Right lobe of liver (tissue), 6 donors: ENCODE measurements around the gene CAPN5. TPM values are rescaled to one million over a fixed set of nuclear protein-coding genes. Genes with fewer than 3 reads are reported as not detected.

Experiments used
- ATAC-seq, 4 donors: fragments of 200-7000 bp; cut with Tn5 transposase; one replicate each; pipeline ENCODE4 v1.9.1; 2020; ENCODE audit warnings: mild to moderate bottlenecking in 4 of 4, moderate library complexity in 4 of 4
- DNase-seq, 3 donors: peaks; one replicate each; pipeline ENCODE4 v3.0.0-alpha.2; 2020
- H3K27ac ChIP-seq, 3 donors: fragments of 200-600 bp; one replicate each; pipeline ENCODE4 v1.8.0; 2022
- H3K27me3 ChIP-seq, 2 donors: fragments of 200-600 bp; one replicate each; pipeline ENCODE4 v1.8.0; 2022
- H3K36me3 ChIP-seq, 4 donors: fragments of 200-600 bp; sonication (generic) in 1 of 4; one replicate each; pipeline versions ENCODE4 v1.5.1 to v1.8.0; 2017 to 2022; ENCODE audit warnings: control low read depth in 1 of 4
- H3K4me1 ChIP-seq, 4 donors: fragments of 200-600 bp; sonication (generic) in 1 of 4; one replicate each; pipeline versions ENCODE4 v1.5.1 to v1.8.0; 2017 to 2022; ENCODE audit warnings: control low read depth in 1 of 4
- H3K4me3 ChIP-seq, 3 donors: fragments of 200-600 bp; one replicate each; pipeline ENCODE4 v1.8.0; 2022
- H3K9me3 ChIP-seq, 4 donors: fragments of 200-600 bp; sonication (generic) in 1 of 4; one replicate each; pipeline versions ENCODE4 v1.5.1 to v1.8.0; 2017 to 2022; ENCODE audit warnings: control low read depth in 1 of 4
- POLR2A ChIP-seq: fragments of 450-650 bp; IDR thresholded peaks from one replicate; pipeline ENCODE4 v1.6.1; 2017; ENCODE audit warnings: antibody characterized with exemption, mild to moderate bottlenecking
- WGBS: methylation state at CpG from one replicate; pipeline ENCODE4 v1.1.6; 2018; ENCODE audit warnings: low coverage, low lambda C conversion rate; ENCODE audit not compliant: insufficient coverage; ENCODE audit errors: missing lambda C conversion rate; 5-methylcytosine and 5-hydroxymethylcytosine counted together
- intact Hi-C, 2 donors: fragments of 100-400 bp; cut with DNase I; formaldehyde crosslinking; loops; one replicate each; pipeline versions ENCODE4 v1.11.2 to v1.14.1; 2022
- total RNA-seq, 6 experiments: library from RNA; depleted of rRNA in 2 of 6; stranded (reverse); fragments of >200 nt in 2 of 6; fragmentation: NEBNext Ultra II Directional in 3 of 6; extraction: Animal tissue kit (Norgen Biotek cat#: 25700) in 3 of 6; gene quantifications; one replicate each; pipeline versions ENCODE4 v1.1.0 to v1.2.4, GENCODE V29; 2016 to 2023
- TF ChIP-seq, protein P1 (sequence below), 4 donors: fragments of 200-600 bp in 3 of 4; fragments of 450-650 bp in 1 of 4; IDR thresholded peaks; one replicate each; pipeline versions ENCODE4 v1.5.1 to v1.8.0; 2016 to 2022; ENCODE audit warnings: antibody characterized with exemption in 4 of 4, mild to moderate bottlenecking in 2 of 4
- donor health status: DM: no; HTN: yes; CAD: no.
- donor health status: DM: no; HTN: no; CAD: no.
- donor health status: DM: no; HTN: no; CAD: no.
- donor health status: DM: no; HTN: yes; CAD: no.
- donor health status: DM: no; HTN: yes; CAD: no.

The CAPN5 gene
- total RNA-seq, 6 experiments from 2014 or later = 23.1 to 66.7 (median 43.3) TPM

DNA sequence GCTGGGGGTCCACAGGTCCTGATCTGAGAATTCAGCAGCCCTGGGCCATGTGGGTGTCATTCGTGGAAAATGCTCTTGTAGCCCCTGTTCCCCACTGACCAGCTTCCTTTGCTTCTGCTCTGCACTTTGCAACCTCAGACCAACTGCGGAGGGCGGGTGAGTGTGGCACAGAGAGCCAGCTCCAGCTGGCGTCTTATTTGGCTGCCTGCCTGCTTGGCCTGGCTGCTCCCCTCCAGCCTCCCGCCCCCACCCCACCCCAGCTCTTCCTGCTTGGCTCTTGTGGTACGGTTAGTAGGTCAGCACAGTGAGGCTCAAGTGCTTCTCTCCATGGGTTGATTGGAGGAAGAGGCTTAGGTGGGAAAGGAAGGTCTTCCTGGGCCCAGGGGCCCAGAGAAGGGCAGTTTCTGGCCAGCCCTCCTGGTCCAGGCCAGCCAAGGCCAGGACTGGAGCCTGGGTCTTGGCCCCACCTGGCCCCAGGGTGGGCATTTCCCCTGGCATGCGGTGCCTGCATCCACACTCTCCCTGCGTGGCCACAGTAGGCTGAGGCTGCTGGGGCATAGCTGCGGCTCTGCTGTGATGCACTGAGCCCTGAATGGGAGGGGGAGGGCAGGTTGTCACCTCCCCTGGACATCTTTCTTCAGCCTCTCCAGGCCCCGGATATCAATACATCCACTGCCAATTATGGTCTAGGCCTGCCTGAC is 87.8 kb downstream of the CAPN5 start:
- Histone ChIP-seq H3K27me3 (no peaks in the 10 kb centered on the region), H3K4me3 (no peak overlapping the region), H3K4me1 (peaks cover 0 to 18% (median 9%) of the 10 kb centered on the region in 4 donors), H3K9me3 (no peaks in the 10 kb centered on the region), H3K27ac (no peak overlapping the region), H3K36me3 (peaks cover 0 to 17% (median 0%) of the 10 kb centered on the region in 4 donors)
- intact Hi-C loops = no loop called here
- TF ChIP-seq, protein P1, sequence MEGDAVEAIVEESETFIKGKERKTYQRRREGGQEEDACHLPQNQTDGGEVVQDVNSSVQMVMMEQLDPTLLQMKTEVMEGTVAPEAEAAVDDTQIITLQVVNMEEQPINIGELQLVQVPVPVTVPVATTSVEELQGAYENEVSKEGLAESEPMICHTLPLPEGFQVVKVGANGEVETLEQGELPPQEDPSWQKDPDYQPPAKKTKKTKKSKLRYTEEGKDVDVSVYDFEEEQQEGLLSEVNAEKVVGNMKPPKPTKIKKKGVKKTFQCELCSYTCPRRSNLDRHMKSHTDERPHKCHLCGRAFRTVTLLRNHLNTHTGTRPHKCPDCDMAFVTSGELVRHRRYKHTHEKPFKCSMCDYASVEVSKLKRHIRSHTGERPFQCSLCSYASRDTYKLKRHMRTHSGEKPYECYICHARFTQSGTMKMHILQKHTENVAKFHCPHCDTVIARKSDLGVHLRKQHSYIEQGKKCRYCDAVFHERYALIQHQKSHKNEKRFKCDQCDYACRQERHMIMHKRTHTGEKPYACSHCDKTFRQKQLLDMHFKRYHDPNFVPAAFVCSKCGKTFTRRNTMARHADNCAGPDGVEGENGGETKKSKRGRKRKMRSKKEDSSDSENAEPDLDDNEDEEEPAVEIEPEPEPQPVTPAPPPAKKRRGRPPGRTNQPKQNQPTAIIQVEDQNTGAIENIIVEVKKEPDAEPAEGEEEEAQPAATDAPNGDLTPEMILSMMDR (IDR thresholded peaks at IDR 0.05) = no peak
- TF ChIP-seq POLR2A = no peak
- WGBS = 18% methylated on average over 4 of the region's 10 CpGs
- DNase-seq (peak; percentile 58 to 80 (median 75)), ATAC-seq (peak; percentile 71 to 89 (median 76))

DNA sequence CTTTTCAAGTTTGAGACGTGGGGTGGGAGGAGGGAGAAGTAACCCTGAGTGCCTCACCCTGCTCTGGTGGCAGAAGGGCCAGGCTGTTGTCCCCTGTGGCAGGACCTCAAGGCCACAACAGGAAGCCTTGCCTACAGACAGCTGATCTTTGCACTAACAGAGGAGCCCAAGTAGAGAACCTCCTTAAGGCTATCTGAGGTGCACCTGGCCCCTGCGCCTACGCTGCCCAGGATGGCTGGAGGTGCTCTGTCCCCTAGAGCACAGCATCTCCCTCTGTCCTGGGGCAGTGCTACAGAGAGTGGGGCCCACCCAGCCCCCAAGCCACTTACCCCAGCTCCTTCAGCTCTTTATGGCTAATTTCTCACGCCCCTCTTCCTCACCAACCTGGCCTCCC is 88.3 kb downstream of the CAPN5 start:
- peaks cover 0 to 17% (median 0%) of the 10 kb centered on the region in 4 donors for H3K36me3 ChIP-seq
- H3K4me3 ChIP-seq = no peak overlapping the region
- no CpG with 5 or more reads among the region's 4 CpGs for WGBS
- H3K27me3 ChIP-seq = no peaks in the 10 kb centered on the region
- H3K27ac ChIP-seq = no peak overlapping the region
- ATAC-seq (no peak), DNase-seq (peak in 1 of 3 donors; percentile 24)
- H3K4me1 ChIP-seq = peaks cover 0 to 18% (median 9%) of the 10 kb centered on the region in 4 donors
- intact Hi-C loops = no loop called here
- no peaks in the 10 kb centered on the region for H3K9me3 ChIP-seq
- no peak for TF ChIP-seq POLR2A

DNA sequence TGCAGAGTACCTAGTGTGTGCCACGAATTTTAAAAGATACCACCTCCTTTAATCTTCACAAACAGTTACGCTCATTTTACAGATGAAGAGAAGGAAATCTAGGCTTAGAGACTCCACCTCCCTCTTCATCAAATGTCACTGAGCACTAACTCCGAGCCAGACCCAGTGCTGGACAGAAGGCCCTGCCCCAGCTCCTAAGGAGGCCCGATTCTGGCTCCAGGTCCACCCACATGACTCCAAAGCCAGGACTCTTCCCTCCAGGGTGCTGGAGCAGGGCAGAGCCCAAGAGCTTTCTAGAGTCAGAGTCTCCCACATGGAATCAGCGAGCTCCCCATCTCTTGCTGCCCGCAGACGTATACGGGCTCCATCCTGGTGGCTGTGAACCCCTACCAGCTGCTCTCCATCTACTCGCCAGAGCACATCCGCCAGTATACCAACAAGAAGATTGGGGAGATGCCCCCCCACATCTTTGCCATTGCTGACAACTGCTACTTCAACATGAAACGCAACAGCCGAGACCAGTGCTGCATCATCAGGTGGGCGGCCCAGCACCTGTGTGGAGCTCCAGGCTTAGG is 88.9 kb downstream of the CAPN5 start:
- Histone ChIP-seq H3K9me3 (no peaks in the 10 kb centered on the region), H3K27me3 (no peaks in the 10 kb centered on the region), H3K36me3 (peaks cover 0 to 17% (median 0%) of the 10 kb centered on the region in 4 donors), H3K4me1 (peaks cover 0 to 18% (median 9%) of the 10 kb centered on the region in 4 donors), H3K27ac (no peak overlapping the region), H3K4me3 (no peak overlapping the region)
- TF ChIP-seq POLR2A = no peak
- WGBS = 90% methylated on average over 8 of the region's 13 CpGs
- ATAC-seq = no peak
- peak in 1 of 3 donors; percentile 36 for DNase-seq
- intact Hi-C loops = no loop called here

DNA sequence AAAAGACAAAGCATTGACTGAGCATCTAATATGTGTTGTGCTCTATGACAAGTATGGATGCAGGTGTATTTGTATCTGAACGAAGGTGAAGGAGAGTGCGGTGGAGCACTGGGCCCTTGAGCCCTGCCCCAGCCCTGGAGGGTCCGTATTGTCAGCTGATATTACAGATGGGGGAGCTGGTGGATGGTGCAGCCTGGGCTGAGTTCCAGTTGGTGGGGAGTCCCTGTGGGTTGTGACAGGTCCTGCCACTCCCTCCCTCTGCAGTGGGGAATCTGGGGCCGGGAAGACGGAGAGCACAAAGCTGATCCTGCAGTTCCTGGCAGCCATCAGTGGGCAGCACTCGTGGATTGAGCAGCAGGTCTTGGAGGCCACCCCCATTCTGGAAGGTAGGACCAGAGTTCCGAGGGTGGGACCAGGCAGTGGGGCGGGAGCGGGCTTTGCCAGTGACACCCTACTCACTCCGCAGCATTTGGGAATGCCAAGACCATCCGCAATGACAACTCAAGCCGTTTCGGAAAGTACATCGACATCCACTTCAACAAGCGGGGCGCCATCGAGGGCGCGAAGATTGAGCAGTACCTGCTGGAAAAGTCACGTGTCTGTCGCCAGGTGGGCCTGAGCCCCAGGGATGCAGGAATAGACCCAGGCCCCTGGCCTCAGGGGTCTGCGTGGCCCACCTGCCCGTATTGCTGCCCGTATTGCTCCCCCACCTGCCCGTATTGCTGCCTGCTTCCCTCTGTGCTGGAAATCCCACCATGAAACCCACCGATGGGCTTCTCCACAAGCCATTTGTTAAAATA is 89.8 kb downstream of the CAPN5 start:
- H3K4me1 ChIP-seq = peaks cover 0 to 18% (median 9%) of the 10 kb centered on the region in 4 donors
- H3K9me3 ChIP-seq = no peaks in the 10 kb centered on the region
- H3K36me3 ChIP-seq = peaks cover 0 to 17% (median 0%) of the 10 kb centered on the region in 4 donors
- TF ChIP-seq, protein P1 (IDR thresholded peaks at IDR 0.05) = no peak
- TF ChIP-seq POLR2A = no peak
- H3K27me3 ChIP-seq = no peaks in the 10 kb centered on the region
- H3K4me3 ChIP-seq = no peak overlapping the region
- H3K27ac ChIP-seq = no peak overlapping the region
- DNase-seq (peak in 1 of 3 donors; percentile 53), ATAC-seq (no peak)
- intact Hi-C loops = no loop called here
- 96% methylated on average over 4 of the region's 26 CpGs for WGBS

DNA sequence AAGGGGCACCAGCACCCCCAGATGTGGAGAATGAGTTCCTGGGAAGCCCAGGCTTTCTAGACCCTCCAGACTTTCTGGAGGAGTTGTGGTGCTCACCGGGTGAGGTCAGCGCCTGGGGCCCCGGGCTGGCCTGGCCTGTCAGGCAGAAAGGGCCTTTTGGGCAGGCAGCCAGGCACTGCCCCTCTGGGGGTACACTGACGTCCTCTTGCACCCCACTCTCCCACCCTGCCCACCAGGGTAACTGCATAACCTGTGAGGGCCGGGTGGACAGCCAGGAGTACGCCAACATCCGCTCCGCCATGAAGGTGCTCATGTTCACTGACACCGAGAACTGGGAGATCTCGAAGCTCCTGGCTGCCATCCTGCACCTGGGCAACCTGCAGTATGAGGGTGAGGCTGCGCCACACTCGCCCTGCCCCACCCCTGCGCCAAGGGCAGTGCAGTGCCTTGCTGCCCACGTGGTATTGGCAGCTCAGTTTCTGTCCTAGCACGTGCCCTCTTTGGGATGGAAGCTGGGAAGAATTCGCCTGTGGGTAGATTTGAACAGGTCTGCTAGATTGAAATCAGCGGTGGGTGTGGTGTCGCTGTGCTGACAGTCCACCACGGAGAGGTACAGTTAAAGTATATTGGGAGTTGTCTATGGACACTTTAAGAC is 91.4 kb downstream of the CAPN5 start:
- 97% methylated on average over 4 of the region's 19 CpGs for WGBS
- no peak for ATAC-seq

More for the DNA sequence above, 91.4 kb downstream of the CAPN5 start:
- intact Hi-C loops = no loop called here
- H3K27ac ChIP-seq = no peak overlapping the region
- H3K36me3 ChIP-seq = peaks cover 0 to 23% (median 0%) of the 10 kb centered on the region in 4 donors
- no peak for TF ChIP-seq POLR2A
- TF ChIP-seq, protein P1 (IDR thresholded peaks at IDR 0.05) = no peak
- no peak overlapping the region for H3K4me3 ChIP-seq
- H3K27me3 ChIP-seq = no peaks in the 10 kb centered on the region
- DNase-seq = peak in 1 of 3 donors; percentile 42
- no peaks in the 10 kb centered on the region for H3K9me3 ChIP-seq
- peaks cover 0 to 16% (median 8%) of the 10 kb centered on the region in 4 donors for H3K4me1 ChIP-seq
